Stimulated activated CD8-positive, alpha-beta memory T cell treated with anti-CD3 and anti-CD28 coated beads, Interleukin-4, amount 100 ng/mL, for 24 hours (primary cell): ENCODE data around the gene MCM9.
A peak's percentile ranks its signal among the peaks of the same experiment; 100 is the strongest.

Source experiments
- DNase-seq: peaks from one replicate; pipeline ENCODE4 v3.0.0-alpha.2; 2020; ENCODE audit warnings: low read depth

MCM9 gene

DNA sequence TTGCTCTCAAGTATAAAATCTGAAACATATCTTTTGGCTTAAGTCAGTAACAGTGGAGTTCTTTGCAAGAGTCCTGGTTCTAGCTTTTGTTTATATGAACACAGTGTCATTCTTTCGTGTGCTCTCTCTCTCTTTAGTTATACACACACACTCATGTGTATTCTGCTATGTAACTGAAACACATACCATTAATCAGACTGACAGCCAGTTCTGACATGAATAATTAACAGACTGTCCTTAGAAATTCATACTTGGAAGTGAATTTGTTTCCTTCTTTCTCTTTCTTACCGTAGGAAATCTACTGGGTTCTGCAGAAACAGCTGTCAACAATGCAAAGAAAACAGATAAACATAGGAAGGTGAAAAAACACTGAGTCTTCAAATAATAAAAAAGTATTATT lies 2.5 kb downstream of the MCM9 start:
- no peak for DNase-seq

DNA sequence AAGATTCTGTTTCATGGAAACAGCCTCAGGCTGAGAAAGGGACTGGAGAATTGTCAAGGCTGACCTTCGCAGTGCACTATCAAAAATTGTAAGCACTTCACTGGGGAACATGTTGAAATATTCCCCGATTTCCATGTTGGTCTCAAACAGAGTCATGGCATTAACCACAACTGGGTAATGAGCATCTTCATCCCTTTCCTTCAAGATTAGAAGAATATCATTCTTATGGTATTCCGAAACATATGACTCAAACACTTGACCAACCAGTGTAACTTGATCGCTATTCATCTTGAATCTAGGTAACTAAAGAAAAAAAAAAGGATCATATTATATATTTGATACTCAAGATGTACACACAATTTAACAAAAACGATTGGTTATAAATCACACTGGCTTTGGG lies 3.5 kb downstream of the MCM9 start:
- no peak for DNase-seq

DNA sequence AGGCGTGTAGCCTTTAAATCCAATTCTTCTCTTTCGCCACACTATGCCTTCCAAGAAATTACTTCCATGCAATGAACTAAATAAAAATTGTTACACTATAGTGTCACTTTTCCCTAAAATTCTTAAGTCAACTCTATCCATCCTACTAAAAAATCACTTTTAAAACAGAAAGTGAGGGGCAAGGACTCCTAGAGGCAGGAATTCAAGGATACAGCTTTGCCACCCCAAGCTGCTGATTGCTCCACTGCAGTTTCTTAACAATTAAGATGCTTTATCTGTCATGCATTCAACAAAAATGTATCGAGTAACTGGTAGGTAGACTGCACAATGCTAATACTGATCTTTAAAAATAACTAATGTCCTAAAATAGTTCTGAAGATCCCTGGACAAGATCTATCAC lies 4.3 kb downstream of the MCM9 start:
- no peak for DNase-seq

DNA sequence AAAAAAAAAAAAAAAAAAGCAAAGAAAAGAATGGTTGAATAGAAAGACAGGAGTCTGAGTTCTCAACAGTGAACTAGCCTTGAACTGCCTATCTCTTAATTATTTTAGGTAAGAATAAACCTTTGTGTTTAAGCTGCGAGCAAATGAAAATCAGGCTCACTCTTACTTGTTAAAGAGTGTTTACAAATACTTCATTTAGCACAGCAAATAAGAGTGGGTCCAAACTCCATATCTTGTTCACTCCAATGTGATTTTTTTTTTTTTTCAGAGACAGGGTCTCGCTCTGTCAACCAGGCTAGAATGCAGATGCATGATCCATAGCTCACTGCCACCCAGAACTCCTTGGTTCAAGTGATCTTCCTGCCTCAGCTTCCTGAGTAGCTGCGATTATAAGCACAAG lies 11.9 kb downstream of the MCM9 start:
- no peak for DNase-seq

DNA sequence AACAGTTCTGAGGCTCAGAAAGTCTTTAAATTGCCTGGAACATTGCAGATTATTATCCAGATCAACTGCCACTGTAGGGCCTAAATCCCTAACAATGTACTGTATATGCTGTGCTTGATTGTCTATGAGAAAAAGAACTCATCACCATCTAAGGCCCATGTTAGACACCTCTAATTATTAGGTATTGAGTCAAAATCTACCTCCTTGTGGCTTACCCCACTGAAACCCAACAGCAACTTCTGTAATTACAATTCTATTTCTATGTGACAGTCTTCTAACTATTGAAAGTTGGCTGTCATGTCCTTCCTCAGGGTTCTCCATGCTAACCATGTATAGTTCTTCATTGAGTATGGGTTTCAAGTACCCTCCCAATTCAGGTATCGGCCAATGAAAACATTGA lies 13.9 kb downstream of the MCM9 start:
- DNase-seq, result no peak

DNA sequence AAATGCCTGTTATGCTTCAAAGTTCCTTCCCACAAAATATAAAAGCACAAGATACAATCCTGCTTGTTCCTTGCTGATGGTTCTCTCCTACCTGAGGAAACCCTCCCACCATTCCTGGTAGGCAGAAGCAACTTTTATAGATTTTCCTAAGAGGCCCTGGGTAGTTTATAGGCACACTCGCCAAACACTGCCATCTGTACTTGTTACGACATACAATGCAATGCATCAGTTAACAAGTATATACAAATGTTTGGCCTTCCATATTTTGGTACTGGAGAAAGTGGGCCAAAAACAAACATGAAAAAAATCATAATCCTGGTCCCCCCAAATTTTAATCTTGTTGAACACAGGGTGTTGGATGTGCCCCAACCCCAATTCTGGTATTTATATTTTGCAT lies 16.6 kb downstream of the MCM9 start:
- no peak for DNase-seq

DNA sequence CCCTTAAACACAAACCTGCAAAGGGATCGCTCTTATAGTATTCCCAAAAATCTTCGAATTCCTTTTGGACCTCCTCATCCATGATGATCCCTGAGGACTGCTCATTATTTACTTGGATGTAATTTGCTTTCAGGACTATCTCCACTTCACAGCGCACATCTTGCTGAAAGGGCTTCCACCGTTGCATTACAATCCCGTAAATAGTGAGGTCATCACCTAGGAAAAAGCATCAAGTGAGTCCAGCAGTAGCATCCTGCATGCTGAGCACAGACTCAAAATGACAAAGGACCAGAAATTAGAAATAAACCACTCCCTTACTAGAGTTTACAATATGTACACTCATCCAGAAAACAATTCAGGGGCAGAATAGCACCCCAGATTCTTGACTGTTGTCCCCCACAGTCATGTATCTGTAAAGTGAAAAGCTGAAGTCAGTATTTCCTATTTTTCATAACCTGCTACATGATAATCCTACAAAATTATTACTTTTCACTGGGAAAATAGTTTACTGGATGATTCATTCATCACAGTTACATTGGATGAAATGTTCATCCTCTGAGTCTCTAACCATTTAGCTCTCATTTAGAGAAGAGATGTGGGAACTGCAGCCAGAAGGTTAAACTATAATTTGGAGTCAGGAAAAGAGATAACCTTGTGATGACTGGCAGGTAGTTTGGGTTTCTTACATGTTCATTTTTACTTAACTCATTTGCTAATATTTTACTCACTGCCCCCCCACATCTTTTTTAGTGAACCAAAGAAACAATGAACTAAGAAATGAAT lies 17.2 kb downstream of the MCM9 start:
- DNase-seq, result no peak

DNA sequence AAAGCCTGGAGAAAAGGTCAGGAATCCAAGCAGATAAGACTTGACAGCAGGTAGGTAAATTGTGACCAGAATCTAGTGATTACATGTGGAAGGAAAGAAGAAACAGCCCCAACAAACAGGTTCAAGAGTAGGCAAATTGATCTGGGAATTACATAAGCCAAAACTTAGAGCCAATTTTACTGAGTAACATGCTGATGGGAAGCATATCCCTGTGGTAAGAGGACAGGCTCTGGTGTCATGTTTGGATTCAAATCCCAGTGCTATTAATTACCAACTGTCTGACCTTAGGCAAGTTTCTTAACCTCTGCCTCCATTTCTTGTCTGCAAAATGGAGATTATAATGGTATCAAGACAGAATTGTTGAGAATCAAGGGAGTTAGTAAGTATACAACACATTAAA lies 20.4 kb downstream of the MCM9 start:
- DNase-seq, result no peak

DNA sequence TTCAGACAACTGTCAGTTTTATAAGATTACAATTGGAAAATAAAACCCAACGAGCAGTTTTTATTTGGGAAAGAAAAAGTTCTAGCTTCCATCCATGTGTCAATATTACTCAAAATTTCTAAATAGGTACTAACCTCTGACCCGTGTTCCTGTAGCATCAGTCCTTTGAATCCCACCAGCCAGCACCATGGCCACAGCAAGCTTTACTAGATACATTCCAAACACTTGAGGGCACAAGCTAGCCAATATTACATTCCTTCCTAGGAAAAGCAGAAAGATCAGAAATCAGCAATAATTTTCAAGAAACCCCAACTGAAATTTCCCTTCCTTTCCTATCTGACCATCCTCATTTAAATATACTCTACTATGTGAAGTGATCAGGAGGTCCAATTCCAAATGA lies 21.8 kb downstream of the MCM9 start:
- DNase-seq, result no peak

DNA sequence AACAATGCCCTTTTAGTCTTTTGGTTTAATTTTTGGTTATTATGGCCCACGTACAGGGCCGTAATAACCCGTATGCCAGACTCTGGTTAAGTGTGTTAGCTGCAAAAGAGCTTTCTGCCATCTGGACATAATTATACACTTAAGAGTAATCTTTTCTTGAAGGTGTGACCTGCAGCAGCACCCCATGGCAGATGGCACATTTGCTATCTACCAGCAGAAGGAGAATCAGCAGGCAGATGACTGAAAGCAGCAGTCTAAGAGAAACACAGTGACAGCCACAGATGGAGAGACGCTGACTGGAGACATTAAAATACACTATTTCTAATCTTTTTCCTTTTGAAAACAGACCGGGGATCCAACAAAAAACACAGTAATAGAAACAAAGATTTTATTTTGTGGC lies 22.3 kb downstream of the MCM9 start:
- DNase-seq, result no peak

DNA sequence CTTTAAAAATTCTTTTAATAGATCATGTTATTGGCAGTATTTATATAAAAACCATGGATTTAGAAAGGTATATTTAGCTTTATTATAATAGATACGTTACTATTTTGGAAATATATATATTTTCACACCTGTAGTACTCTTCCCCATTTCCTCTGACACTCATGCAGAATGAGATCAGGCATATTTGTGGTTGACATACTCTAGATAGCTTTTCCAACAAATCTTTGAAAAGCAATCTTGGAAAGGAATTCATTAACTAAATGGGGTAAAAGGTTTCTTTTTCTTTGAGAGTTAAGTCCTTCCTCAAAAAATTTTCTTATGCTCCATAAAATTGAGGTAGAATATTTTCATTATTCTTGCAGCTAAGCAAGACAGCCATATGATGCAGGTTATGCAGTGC lies 26.5 kb downstream of the MCM9 start:
- no peak for DNase-seq

DNA sequence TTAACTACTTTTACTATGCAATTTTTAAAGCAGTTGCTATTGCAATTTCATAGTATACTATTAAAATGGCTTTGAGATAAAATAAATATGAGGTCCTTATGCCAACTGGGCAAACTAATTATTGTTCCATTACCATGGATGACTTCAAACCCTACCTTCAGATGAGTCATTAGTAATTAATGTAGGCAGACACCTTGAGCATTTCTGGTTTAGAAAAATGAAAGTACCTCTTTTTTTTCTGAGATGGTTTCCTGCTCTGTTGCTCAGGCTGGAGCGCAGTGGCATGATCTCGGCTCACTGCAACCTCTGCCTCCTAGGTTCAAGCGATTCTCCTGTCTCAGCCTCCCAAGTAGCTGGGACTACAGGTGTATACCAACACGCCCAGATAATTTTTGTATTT lies 29.1 kb downstream of the MCM9 start:
- DNase-seq, result no peak

DNA sequence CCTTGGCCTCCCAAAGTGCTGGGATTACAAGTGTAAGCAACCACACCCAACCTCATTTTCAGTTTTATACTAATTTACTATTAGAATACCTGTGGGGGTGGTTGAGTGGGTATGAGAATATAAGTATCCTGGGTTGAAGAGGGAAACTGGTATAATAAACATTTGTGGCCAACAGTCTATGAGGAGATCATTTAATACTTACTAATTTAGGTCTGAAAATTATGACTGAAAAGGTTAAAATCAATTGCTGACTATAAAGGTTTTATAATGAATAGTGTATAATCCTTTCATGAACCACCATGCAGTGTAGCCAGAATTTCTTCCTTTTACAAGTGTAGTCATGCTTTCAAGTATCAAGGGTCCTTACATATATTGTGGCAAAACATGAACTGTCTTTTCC lies 29.9 kb downstream of the MCM9 start:
- no peak for DNase-seq

DNA sequence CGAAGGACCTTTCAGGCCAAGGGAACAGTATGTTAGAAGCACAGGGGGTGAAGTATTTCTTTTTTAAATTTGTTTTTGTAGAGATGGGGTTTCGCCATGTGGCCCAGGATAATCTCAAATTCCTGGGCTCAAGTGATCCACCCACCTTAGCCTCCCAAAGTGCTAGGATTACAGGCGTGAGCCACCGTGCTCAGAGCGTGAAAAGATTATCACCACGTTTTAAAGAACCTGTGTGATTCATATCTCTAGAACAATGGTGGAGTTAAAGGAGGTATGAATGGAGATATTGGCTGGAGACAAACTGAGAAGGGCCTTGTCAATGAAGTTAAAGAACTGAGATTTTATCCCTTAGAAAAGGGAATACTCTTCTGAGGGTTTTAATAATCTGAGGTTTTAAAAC lies 31.3 kb downstream of the MCM9 start:
- DNase-seq, result no peak

DNA sequence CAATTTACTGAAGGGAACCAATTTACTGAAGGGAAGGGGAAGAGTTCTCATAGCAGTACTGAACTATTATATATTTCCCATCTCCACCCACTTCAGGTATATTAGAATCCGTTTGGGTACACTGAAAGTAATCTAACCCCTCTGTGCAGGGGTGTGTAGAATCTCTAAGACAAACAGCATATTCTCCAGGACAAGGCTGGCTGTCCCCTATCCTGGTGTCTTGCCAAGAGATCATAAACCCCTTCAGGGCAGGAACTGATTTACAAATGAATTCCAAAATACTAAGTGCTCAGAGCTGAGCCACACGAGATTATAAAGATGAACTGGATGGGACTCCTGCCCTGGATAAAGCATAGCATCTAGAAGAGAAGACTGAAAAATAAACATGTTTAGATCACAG lies 31.8 kb downstream of the MCM9 start:
- DNase-seq, result no peak

DNA sequence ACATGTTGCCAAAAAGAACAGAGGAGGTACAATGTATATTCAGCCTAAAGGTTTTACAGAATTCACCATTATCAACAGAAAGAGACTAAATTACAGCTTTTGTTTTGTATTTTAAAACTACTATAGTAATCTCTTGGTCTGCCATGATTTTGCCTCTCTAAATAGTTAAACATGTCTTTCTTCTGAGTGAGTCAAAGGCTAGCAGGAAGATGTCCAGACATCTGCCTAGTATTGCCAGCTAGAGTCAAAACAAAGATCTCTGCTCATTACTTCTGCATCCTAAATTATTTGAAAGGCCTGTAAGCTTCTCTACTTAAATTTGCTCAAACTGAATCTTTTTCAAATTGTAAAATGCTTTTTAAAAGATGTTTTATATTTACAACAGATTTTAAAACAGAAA lies 32.2 kb downstream of the MCM9 start:
- DNase-seq, result no peak

DNA sequence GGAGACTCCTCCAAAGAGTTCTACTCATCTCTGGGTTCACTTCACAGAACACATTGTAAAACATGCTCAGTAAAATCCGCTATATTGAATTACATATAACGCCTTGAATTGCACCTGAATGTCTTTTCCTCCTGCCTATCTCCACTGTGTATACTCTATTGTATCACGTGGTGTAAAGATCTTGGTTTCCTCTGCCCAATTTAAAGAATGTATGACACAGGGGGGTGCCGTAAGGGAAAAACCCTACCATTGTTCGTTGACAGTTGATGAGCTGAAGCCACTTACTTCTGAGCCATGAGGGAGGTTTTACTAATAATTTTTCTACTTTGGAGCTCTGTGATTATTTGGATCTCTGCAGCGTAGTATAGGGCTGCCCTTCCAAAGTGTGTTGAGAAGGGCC lies 35.0 kb downstream of the MCM9 start:
- DNase-seq, result no peak

DNA sequence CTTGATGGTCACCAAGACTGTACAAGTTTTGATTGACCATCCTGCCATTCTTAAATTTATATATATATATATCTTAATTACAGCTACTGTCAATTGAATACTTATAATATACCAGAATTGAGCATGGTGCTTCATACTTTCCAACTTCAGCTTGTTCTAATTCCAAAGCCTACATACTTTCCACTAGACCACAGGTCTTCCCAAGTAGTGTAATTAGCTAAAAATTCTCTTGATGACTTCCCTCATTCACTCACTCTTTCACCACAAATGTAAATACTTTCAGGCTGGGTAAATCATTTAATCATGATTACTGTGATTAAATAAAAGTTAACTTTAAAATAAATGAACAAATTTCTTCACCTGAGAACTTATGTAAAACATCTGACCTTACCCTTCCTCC lies 37.6 kb downstream of the MCM9 start:
- no peak for DNase-seq

DNA sequence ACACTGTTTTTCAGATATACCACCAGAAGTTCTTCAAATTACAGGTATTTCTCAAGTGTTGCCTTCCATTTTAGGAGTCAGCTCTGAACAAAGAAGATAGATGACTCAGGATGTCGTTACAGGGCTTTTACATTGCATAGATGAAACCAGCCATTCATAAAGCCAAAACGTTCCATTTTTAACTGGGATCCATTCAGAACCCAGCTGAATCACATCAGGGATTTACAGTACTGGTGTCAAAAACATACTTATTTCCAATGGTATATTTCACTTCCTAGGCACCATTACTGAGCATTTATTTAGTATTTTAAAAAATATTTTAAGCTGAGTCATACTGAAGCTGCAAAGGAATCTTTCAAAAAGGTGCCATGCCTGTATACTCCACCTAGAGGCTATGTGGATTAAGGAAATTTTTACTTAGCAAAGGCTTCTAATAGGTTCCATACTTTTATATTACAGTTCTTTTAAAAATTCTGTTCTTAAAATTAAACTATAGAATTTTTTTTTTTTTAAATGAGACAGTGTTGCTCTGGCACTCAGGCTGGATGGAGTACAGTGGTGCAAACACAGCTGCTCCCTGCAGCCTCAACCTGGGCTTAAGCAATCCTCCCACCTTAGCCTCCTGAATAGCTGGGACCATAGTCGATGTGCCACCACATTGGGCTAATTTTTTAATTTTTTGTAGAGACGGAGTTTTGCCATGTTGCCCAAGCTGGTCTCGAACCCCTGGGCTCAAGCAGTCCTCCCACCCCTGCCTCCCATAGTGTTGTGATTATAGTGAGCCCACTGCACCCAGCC lies 38.4 kb downstream of the MCM9 start:
- DNase-seq, result no peak

DNA sequence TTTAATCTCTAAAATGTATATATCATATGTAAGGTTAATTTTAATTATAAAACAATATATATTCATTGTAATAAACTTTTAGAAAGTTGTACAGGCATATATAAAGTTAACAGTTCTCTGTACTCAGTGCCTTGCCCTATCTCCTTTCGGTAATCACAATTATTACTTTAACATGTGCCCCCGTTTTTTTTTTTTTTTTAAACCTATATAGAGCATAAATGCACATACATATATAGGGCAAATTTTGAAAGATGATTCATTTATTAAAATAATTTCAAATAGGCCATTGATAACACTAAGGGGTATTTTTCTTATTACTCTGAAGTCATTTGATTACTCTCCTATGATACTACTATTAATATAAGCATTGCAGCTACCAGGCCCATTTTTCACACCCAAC lies 39.1 kb downstream of the MCM9 start:
- no peak for DNase-seq

DNA sequence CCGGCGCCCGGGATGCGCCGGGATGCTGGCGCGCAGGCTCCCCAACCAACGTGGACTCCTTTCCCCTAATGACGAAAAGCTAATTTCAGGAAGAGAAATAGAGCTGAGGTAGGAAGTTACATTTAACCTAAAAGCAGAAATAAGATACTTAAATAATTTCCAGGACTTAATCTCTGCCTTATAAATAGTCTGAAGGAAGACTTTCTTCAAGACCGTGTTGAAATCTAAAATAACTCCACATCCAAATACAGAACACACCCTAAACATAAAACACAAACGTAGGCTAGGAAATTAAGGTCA lies 39.7 kb downstream of the MCM9 start:
- no peak for DNase-seq

DNA sequence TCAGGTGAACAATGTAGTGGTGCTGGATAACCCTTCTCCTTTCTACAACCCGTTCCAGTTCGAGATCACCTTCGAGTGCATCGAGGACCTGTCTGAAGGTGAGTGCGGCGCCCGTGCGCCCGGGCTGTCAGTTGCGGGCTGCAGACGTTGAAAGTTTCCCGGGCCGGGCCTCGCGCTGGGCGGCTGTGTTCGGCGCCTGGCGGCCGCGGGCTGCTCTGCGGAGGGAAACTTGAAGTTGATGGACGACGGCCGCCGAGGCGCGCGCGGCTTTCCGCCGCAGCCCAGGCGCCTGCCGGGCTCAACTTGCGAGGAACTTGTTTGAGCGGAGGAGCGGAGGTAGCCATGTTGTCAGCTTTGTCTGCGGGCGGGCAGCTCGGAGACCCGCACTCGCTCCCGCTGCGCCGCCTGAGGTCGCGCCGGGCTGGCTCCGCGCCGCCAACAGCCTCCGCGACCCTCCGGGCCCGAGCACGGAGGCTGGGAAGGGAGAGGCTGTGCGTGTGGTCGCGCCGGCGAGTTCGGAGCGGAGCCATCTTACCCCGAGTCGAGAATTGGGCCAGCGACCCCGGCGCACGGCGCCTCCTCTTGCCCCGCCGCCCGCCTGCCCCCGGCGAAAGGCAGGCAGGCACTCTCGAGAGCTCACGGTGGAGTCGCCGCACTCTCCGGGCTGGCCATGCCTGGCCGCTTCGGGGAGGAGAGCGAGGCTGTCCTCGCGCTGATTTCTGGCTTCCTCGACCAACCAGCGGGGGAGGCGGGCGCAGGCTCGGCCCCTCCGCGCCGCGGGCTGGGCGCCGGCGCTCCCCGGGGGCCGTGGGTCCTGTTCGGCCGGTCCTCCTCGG lies 40.3 kb downstream of the MCM9 start:
- peak; percentile 30 for DNase-seq

DNA sequence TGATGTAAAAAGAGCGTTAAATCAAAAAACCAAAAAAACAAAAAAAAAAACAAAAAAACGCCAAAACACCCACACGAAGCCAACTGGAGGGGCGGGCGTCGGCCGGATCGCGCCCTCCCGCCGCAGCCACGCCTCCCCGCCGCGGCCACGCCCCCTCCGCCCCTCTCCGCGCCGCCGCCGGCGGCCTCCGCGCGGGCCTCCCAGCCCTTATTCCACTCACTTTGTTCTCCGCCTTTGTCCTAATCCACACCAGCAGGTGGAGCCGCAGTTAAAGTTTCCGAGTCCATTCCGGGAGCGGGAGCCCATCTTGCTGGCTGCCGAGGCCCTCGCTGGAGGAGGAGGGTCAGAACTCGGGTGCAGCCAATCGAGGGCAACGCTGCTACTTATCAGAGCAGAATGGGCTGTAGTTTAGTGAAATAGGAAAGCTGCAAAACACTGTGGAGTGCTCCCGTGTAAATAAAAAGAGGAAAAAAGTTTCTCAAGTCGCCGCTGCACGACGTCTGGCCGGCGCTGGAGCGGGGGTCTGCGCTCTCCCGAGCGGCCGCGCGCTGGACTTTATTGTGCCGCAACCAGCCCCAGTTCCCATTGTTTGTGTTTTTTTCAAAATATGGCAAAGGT lies 41.0 kb downstream of the MCM9 start, which contains the start of gene ASF1A:
Gene ASF1A, plus strand, starts transcription at position 346 of the 618 bp plus-strand sequence. Its CDS starts 262 bp downstream, at position 608.
- peak; percentile 89 for DNase-seq
